Islet of Langerhans (tissue), 1 donor: ENCODE results near the gene CTNS.

Source experiments
- FAIRE-seq: peaks from one replicate; lab custom pipeline; 2011; peaks lifted over from hg19 to GRCh38; lab: Jason Lieb, UNC

Gene CTNS

DNA sequence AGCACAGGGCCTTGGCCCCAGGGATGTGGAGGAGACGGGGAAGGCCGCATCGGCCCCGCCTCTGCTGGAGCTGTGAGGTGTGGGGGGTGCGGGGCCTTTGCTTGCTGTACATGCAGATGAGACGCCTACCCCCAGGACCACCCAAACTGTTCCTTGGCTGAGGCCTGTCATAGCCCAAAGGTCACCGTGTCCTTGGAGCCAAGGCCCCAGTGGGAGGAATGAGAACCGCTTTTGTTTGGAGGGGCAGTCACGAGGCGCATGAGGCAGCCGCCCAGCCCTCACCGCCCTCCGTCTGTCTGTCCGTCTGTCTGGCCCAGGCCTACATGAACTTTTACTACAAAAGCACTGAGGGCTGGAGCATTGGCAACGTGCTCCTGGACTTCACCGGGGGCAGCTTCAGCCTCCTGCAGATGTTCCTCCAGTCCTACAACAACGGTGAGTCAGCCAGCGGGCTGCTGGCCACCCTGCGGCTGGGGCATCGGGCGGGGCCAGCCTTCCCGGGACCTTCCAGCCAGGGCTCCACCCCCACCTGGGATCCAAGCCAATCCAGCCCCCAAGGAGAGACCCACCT lies 23.1 kb downstream of the CTNS start:
- FAIRE-seq = no peak

DNA sequence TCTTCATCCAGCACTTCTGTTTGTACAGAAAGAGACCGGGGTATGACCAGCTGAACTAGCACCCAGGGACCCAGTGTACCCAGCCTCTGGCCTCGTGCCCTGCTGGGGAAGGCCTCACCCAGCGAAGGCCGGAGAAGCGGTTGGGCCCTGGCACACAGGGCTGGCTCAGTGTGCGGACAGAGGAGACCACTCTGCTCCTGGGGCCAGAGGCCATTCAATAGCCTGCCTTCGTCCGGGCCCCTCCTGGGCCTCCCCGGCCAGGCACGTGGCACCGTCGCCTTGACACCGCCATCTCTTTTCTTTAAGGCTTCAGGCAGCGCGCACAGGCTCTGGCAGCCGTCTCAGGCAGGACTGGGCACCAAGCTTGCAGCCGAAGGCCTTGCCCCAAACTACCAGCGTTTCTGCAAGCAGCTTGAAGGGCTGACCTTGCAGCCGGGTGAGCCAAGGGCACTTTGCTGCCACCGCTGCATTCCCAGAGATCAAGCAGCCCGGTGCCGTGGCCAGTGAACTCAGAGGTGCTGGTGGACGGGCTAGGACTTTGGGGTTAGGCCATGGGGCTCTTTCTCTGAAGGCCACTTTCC lies 23.8 kb downstream of the CTNS start:
- FAIRE-seq = no peak

DNA sequence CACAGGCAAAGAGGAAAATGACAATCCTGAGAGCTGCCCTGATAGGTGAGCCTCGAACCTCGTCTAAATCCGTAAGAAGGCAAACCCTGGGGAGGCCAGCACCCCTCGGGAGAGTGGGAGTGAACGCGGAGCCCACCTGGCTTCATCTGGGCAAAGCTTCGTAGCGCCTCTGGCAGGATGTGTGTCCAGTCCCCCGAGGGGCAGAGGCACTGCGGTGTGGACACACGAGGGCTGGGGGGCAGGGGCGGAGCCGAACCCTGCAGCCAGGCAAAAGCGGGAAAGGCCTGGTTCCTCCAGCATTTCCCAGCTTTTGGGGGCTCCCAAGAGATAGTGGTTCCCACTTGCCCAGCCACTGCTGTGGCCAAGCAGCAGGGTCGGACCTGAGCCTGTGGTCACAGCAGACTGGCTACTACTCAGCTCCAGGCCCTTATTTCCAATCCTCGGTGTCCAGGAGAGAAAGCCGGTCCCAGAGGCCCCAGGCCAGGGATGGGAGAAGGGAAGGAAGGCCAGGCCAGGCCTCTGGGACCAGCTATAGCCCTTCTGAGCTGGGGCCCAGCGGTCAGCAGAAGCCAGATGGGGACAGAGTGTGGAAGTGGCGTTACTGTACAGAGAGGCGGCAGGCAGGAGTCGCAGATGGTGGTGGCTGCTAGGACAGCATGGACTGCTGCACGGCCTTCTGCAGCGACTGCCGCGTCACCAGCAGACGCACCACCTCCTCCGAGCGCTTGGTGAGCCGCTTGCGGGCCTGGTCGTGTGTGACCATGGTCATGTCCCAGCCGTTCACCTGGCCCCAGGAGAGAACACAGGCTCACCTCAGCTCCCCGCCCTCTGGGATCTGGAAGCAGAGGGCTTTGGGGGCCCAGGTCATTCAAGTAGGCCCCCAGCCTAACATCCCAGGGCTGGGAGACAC lies 26.8 kb downstream of the CTNS start:
- FAIRE-seq = no peak

DNA sequence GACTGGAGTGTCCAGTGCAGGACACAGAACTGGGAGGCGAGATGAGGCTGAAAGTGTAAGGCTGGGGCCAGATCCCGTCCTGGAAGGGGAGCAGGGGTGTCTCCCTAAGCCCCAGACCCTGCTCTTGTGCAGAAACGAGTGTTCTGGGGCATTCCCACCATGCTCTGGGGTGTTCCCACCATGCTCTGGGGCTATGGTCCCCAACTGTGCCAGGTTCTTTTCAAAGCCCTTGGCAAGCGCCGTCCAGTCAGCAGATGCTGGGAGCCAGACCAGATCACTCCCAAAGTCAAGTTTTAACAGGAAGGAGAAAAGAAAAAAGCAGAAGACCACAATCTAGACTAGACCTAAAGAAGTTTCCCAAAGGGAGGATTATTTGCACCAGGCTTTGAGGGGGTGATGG lies 29.3 kb downstream of the CTNS start:
- no peak for FAIRE-seq

DNA sequence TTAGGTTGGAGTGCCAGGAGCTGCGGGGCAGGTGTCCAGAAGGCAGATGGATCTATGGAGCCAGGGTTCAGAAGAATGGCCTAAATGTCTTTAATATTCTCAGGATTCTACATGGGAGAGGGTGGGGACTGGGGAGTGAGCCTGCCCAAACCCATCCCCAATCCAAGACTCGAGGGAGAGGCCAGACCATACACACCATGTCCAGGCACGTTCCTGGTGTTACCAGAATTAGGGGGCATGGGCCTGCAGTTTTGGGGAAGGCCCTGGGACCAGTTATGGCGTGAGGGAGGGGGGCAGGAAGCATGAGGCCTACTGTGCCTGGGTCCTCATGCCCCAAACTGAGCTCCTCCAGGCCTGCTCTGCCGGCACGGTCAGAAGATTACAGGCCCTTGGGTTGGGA lies 30.0 kb downstream of the CTNS start:
- no peak for FAIRE-seq

DNA sequence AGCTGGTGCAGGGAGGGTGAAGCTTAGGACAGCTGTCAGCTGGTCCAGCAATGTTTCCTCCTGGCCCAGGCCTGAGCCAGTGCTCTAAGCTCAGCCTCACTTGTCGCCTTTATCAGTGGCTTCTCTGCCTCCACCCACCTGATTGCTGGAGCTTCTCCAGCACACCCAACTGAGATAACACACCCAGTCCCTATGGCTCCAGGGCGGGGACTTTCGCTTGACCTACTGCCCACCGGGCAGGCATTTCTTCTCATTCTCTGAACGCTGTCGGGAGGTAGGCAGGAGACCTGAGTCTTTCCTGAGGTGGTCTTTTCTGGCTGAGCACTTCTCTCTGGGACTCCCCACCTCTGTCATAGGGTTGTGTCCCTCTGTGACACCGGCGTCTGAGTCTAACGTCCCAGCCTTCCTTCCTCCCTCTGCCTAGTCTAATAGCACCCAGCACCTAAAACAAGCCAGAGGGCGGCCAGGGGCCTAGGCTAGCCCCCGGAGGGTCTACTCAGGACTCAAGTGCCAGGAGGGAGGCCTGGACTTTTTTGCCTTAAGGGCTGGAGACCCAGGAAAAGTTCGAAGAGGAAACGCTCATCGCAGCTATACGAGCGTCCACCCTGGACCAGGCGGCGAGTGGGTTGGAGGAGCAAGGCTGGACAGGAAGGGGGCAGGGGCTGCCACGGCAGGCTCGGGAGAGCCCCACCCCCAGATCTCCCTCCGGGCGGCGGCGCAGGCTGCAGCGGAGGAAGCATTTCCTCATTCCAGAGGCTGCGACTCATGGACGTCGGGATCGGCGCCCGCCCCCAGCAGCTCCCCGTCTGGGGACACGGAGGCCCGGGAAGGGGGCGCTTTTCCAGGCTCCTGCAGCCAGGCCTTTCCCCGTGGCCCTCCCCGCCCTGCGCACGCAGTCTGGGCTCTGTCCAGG lies 31.1 kb downstream of the CTNS start:
- FAIRE-seq = no peak

DNA sequence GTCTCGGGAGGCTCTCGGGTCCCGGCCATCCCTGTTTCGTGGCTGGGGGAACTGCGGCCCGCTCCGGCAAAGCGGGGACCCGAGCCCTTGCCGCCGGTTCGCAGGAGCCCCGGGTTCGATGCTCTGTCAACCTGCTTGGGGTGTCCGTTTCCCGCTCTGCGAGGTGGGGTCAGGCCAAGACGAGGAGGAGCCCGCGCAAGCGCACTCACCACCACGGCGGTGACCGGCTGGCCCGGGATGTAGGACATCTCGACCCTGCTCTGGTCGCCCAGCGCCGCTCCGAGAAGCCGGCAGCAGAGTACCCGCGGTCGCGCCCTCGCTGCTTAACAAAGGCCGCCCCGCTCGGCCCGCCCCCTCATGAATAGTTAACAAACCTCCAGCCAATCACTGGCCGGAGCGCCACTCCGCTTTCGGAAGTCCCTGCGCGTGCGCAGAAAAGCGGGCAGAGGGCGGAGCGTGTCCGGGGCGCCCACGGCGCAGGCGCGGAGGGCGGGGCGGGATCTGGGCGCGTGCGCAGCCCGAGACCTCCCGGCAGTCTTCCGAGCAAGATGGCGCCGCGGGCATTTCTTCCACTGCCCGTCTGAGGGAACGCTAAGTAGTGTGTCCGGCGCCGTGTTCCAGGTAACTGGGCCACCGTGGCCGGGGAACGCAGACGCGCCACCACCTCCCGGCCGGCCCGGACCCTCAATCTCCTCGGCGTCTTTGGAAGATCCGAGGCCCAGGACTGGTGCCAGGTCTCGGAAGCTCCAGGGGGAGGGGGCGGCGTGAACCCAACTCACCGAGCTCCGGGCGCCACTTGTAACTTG lies 31.9 kb downstream of the CTNS start, which contains the start of the genes EMC6 and TAX1BP3:
Gene EMC6, plus strand, starts transcription at position 534 of the 806 bp plus-strand sequence. CDS start 335 bp downstream, outside the sequence.
Gene TAX1BP3, minus strand, starts transcription at position 300 of the 806 bp plus-strand sequence. Its CDS starts 52 bp downstream, at position 248.
- peak; percentile 56 for FAIRE-seq

DNA sequence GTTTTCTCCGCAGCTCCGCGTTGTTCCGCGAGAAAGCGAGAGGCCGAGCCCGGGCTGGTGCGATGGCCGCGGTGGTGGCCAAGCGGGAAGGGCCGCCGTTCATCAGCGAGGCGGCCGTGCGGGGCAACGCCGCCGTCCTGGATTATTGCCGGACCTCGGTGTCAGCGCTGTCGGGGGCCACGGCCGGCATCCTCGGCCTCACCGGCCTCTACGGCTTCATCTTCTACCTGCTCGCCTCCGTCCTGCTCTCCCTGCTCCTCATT lies 32.5 kb downstream of the CTNS start:
- no peak for FAIRE-seq

DNA sequence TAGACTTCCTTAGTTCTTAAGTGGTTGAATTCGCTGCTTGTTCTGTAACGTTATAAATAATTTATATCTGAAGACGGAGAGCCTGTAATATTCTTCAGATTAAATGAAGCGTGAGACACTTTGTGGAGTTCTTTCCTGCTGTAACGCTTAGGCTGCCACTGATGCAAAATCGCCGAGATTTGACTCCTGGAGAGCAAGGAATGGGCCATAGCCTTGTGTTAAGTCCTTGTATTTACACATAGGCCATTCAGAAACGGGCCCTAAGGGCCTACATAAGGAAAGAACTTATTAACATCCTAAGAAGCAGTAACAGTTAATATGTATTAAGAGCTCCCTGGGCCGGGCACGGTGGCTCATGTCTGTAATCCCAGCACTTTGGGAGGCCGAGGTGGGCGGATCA lies 33.0 kb downstream of the CTNS start:
- no peak for FAIRE-seq

DNA sequence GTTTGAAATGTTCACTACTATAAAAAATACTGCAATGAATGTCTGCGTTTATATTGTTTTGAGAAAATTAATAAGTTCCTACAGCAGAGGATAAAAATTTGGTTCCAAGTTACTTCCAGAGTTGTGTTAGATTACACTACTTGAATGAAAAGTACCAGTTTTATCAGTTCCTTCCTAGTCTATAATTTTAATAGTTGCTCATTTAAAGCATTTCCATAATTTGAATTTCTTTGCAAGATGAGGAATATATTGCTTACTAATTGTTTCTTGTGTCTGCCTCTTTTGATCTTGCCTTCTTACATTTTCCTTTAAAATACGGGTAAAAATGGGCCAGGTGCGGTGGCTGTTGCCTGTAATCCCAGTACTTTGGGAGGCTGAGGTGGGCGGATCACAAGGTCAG lies 36.0 kb downstream of the CTNS start:
- FAIRE-seq = no peak

DNA sequence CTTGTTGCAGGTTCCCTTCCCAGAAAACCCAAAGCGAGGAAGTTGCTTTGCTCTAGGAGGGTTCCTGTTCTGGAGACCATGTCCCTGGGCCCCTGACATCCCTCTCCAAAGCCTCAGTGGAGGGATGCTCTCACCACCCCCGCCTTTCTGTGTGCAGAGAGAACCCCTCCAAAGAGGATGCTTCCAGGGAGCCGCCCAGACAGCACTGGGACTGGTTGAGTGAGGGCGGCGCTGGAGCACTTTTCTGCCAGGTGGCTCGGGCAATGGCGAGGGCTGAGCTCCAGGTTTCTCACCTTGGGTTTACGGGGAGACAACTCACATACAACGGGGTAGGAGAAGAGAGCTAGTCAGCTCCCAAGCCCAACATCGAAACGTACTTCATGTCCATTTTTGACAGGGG lies 39.3 kb downstream of the CTNS start:
- no peak for FAIRE-seq

DNA sequence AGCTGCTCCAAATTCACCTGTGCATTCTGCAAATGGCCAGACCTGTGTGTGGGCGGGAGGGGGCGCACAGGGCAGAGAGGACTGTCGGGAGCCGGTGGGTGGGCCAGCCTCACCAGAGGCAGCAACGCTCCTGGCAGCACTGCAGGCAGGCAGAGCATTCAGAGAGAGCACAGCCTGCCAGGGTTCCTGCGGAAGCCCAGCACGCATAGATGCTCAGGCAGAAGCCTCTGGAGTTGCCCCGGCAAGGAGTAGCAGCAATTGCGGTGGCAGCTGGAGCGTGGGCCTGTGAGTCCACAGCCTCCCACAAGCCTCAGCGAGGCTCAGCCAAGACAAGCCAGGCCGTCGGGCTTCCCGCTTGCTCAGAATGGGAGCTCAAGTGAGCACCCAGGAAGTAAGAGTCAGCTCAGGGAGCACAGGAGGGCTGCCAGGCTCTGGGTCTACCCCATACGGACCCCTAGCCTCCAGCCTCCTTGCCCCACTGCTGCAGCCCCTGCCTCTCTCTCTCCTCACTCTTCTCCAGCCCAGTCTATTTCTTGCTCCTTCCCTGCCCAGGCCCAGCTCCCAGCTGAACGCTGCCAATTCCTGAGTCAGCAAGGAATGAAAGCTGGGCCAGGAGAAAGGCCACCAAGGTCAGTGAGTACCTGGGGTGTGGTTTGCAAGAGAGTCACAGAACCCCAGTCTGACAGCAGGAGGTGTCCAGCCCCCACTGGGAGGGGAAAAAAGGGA lies 41.7 kb downstream of the CTNS start:
- no peak for FAIRE-seq

DNA sequence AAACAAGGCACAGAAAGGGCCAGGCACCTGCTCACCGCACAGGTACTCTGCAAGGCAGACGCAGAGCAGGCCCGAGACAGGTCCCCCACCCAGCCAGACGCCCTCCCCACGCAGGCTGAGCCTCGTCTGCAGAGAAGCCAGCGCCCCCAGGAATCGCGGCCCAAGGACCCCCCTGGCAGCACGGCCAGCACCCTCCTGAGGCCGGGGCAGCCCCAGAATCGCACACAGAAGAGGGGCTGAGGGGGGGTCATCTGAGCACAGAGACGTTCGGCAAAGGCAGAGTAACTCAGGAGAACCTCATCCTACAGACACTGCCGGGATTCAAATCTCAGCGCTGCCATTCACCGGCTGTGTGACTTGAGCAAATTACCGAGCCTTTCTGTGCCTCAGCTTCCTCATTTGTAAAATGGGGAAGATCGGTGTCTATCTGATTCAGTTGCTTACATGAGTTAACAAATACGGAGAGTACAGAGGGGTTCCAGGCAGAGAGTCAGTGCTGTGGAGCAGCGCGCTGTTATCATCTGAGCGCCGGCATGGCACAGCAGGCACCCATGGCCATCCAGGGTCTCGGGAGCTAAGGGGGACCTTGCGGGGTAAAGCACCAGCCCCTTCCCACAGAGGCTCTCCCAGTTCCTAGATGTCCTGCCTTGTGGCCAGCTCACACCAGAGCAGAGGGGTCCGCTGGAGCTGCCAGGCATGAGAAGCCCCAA lies 42.4 kb downstream of the CTNS start:
- FAIRE-seq = no peak

DNA sequence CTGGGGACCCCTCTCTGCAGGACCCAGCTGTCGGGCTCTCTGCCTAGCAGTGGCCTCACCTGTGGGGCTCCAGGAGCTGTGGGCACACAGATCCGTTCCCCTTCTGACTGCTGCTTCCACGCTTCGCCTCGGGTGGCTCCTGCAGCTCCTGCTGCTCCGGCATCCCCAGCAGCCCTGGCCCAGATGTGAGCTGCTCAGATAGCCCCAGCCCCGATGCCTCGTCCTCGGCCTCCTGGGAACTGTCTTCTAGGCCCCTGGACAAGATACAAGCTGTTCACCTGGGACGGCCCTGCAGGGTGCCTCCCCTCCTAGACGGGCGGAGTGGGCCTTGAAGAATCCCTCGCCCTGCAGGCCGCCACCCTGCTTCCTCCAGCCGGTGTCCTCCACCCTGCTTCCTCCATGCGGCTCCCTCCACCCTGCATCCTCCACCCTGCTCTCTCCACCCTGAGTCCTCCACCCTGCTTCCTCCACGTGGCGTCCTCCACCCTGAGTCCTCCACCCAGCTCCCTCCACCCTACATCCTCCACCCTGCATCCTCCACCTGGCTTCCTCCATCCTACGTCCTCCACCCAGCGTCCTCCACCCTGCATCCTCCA lies 43.1 kb downstream of the CTNS start:
- no peak for FAIRE-seq

DNA sequence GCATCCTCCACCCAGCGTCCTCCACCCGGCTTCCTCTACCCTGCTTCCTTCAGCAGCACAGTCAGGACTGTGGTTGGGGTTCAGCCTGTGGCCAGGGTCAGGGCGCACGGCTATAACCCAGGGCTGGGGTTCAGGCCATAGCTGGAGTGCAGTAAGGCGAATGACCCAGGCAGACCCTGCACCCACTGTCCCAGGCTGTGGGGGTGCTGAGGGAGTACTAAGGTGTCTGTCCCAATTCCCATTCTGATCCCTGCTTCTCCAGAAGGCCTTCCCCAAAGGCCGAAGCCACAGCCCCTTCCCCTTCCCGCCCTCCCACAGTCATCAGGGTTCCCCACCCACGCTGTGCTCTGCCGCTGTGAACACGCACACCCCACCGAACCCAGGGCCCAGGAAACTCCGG lies 44.5 kb downstream of the CTNS start:
- no peak for FAIRE-seq

DNA sequence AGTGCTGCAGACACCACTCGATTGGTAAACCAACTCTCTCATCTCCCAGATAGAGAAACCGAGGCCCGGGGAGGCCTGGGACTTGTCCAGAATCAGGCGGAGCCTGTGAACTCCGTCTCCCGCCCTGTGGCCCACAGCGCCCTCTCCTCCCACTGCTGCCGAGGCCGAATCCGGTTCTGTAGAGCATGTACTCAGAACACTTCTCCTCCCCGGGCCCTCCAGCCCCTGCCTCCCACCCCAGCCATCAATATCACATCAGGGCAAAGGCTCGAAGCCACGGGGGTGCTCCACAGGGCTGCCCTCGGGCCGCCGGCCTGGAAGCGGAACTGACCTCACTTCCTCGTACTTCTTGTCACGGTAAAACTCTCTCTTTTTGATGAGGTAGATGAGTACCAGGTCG lies 45.0 kb downstream of the CTNS start:
- FAIRE-seq = no peak

DNA sequence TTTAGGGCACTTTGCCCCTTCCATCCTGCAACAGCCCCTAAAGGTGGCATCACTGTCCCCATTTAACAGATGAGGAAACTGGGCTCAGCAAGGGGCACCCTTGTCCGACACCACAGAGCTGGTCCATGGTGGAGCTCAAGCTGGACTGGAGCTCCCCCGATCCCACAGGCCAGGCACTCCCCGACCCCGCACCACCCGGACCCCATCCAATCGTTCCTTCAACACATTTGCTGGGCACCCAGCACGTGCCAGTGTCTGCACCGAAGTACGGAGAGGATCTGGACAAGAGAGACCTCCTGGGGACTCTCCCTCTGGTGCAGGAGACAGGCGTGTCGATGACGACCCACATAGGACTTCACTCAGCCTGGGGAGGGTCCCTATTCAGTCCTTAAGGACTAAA lies 45.5 kb downstream of the CTNS start:
- no peak for FAIRE-seq

DNA sequence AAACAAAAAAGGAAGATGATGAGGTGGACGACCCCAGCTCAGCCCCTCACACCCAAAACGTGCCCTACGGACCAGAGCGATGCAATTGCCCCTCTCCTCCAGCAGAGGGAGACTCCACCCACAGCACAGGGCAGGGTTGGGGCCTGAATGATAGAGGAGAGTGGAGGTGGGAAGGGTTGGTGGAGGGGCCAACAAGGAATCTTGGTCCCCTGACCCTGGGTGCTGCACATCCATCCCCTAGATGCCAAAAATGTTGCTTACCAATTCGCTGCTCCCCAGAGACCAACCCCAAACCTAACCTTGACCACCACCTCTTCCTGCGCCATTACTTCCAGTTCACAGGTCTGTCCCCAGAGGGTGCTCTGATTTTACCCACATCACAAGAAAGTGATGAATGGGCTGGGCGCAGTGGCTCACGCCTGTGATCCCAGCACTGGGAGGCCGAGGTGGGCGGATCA lies 46.5 kb downstream of the CTNS start:
- FAIRE-seq = no peak

DNA sequence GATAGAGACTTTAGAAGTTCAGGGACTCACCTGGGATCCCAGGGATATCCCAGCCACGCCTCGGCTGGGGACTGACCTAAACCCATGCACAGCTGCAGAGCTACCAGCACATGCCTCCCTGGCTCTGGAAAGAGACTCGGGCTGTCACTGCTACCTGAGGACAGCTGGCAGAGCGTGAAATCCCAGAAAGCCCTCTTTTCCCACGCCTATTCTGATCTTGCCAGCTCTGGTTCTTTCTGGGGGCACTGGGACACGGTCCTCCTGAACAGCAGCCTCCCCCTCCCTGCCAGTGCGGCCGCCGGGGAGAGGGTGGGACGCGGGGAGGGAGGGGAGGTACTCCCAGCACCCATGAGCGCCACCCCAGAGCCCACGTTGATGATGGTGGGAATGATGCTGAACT lies 48.6 kb downstream of the CTNS start:
- FAIRE-seq = no peak

DNA sequence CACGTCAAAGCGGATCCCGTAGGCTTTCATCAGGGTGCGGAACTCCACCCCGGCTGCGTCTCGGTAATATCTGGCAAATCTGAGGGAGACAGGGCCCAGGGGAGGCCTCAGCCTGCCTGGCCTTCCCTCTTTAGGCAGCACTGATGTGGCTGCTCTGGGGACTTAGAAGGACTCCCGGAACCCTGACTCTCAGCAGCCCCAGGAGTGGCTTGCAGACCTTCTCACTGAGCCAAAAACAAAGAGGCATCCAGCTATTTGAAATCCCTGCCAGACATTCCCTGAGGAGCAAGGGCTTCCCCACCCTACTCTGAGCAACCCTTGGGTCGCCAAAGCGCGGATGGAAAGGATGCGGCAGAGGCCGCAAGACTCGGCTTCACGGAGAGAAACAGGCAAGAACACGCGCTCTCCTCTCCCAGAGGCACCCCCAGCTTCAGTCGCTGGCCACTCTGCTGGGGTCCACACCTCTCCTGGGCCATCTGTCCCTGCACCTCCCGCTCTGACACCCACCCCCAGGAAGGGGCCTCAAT lies 51.5 kb downstream of the CTNS start:
- no peak for FAIRE-seq
